Retina (tissue), 1 donor: ENCODE results near the gene ERG.

ENCODE experiments used
- DNase-seq: peaks from one replicate; pipeline ENCODE4 v3.0.0-alpha.2; 2016

The ERG gene

GRCh38 chr21:38472412-38473108 lies 25.7 kb downstream of the ERG start:
- DNase-seq, result no peak

GRCh38 chr21:38471766-38472165 lies 26.5 kb downstream of the ERG start:
- DNase-seq, result no peak

- no peak for DNase-seq
Observed at GRCh38 chr21:38470755-38471154, 27.5 kb downstream of the ERG start.

GRCh38 chr21:38469642-38470041 lies 28.6 kb downstream of the ERG start:
- no peak for DNase-seq

- DNase-seq, result no peak
Observed at GRCh38 chr21:38468989-38469388, 29.3 kb downstream of the ERG start.

GRCh38 chr21:38467911-38468310 lies 30.4 kb downstream of the ERG start:
- no peak for DNase-seq

GRCh38 chr21:38467374-38467773 lies 30.9 kb downstream of the ERG start:
- no peak for DNase-seq

- no peak for DNase-seq
Observed at GRCh38 chr21:38460171-38460742, 38.0 kb downstream of the ERG start.

- no peak for DNase-seq
Observed at GRCh38 chr21:38459490-38459889, 38.8 kb downstream of the ERG start.

- no peak for DNase-seq
Observed at GRCh38 chr21:38455403-38455802, 42.9 kb downstream of the ERG start.

- DNase-seq, result no peak
Observed at GRCh38 chr21:38454702-38455101, 43.6 kb downstream of the ERG start.

- DNase-seq, result no peak
Observed at GRCh38 chr21:38454161-38454560, 44.1 kb downstream of the ERG start.

- peak; percentile 45 for DNase-seq
Observed at GRCh38 chr21:38448671-38449385, 49.4 kb downstream of the ERG start.

- no peak for DNase-seq
Observed at GRCh38 chr21:38447611-38448010, 50.7 kb downstream of the ERG start.

GRCh38 chr21:38444691-38445090 lies 53.6 kb downstream of the ERG start:
- DNase-seq, result peak; percentile 66

GRCh38 chr21:38443110-38443509 lies 55.2 kb downstream of the ERG start:
- no peak for DNase-seq

- no peak for DNase-seq
Observed at GRCh38 chr21:38441153-38441552, 57.1 kb downstream of the ERG start.

GRCh38 chr21:38440746-38441145 lies 57.5 kb downstream of the ERG start:
- no peak for DNase-seq

- DNase-seq, result no peak
Observed at GRCh38 chr21:38439957-38440356, 58.3 kb downstream of the ERG start.

GRCh38 chr21:38439426-38439825 lies 58.9 kb downstream of the ERG start:
- DNase-seq, result no peak

- no peak for DNase-seq
Observed at GRCh38 chr21:38438462-38438893, 59.8 kb downstream of the ERG start.

GRCh38 chr21:38436341-38436740 lies 61.9 kb downstream of the ERG start:
- no peak for DNase-seq

GRCh38 chr21:38434913-38435533 lies 63.3 kb downstream of the ERG start:
- DNase-seq, result no peak

GRCh38 chr21:38433471-38433870 lies 64.8 kb downstream of the ERG start:
- no peak for DNase-seq
